ENCODE results near the gene FNDC8. TPM values are rescaled to one million over a fixed set of nuclear protein-coding genes. Genes with fewer than 3 reads are reported as not detected.
"Not testable (repeated sequence)": the region's sequence is repeated elsewhere in the genome, so short reads cannot be mapped to it uniquely, and the experiment has no call there.

FNDC8 gene
- total RNA-seq, 4 donors from 2014 or later = not detected

DNA sequence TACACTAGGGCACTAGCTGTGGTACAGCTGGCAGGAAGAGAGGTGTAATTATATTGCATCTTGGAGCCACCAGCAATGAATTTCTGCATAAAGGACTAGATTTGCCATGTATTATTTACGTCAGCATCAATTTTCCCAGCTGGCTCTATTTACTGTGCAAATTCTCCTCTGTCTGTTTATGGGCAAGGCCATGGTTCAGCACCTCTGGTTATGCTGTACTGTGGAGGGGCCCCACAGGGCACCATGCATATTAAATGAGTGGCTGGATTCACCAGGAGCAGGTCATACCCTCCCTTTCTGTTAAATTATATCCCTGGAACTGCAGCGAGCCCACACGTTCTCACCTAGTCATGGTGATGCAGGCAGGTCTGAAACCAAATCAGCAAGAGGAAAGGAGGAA is 21.5 kb upstream of the FNDC8 start:
- TF ChIP-seq, protein P1, sequence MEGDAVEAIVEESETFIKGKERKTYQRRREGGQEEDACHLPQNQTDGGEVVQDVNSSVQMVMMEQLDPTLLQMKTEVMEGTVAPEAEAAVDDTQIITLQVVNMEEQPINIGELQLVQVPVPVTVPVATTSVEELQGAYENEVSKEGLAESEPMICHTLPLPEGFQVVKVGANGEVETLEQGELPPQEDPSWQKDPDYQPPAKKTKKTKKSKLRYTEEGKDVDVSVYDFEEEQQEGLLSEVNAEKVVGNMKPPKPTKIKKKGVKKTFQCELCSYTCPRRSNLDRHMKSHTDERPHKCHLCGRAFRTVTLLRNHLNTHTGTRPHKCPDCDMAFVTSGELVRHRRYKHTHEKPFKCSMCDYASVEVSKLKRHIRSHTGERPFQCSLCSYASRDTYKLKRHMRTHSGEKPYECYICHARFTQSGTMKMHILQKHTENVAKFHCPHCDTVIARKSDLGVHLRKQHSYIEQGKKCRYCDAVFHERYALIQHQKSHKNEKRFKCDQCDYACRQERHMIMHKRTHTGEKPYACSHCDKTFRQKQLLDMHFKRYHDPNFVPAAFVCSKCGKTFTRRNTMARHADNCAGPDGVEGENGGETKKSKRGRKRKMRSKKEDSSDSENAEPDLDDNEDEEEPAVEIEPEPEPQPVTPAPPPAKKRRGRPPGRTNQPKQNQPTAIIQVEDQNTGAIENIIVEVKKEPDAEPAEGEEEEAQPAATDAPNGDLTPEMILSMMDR (IDR thresholded peaks at IDR 0.05) = no peak
- TF ChIP-seq POLR2A (IDR thresholded peaks at IDR 0.05) = no peak
- peaks cover 0 to 45% (median 0%) of the 10 kb centered on the region in 3 donors for H3K36me3 ChIP-seq
- H3K9me3 ChIP-seq = no peaks in the 10 kb centered on the region
- H3K27ac ChIP-seq = no peak overlapping the region
- no peak for DNase-seq
- no peaks in the 10 kb centered on the region for H3K27me3 ChIP-seq
- H3K4me3 ChIP-seq = no peak overlapping the region
- no peaks in the 10 kb centered on the region for H3K4me1 ChIP-seq

DNA sequence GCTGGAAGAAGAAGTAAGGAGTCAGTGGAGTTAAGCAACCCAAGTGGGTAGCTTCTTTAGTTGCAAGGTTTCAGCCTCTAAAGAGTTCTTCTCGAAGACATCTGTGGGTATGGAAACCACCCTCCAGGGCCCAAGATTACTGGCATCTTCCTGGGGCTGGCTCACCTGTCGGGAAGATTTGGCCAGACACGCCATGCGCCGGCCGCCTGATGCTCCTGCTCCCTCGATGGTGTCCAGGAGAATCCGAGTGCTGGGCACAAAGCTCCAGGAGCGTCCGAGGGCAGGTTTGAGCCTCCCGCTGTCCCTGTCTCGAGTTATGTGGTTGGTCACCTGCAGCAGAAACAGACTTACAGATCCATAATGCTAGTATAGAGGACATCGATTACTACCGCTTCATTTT is 20.4 kb upstream of the FNDC8 start:
- Histone ChIP-seq H3K4me3 (no peak overlapping the region), H3K9me3 (no peaks in the 10 kb centered on the region), H3K27me3 (no peaks in the 10 kb centered on the region), H3K4me1 (no peaks in the 10 kb centered on the region), H3K27ac (no peak overlapping the region), H3K36me3 (peaks cover 0 to 48% (median 0%) of the 10 kb centered on the region in 3 donors)
- no peak for TF ChIP-seq POLR2A (IDR thresholded peaks at IDR 0.05)
- TF ChIP-seq, protein P1 (IDR thresholded peaks at IDR 0.05) = no peak
- DNase-seq = no peak

DNA sequence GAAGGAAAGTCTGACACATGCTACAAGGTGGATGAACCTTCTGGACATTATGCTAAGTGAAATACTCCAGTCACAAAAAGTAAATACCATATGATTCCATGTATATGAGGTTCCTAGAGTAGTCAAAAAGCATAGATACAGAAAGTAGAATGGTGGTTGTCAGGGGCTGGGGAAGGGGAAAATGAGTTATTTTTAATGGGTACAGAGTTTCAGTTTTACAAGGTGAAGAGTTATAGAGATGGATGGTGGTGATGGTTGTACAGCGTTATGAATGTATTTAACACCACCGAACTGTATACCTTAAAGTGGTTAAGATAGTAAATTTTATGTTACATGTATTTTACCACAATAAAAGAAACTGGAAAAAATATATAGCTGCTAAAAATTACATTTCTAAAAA is 19.7 kb upstream of the FNDC8 start:
- no peak for TF ChIP-seq POLR2A (IDR thresholded peaks at IDR 0.05)
- TF ChIP-seq, protein P1 (IDR thresholded peaks at IDR 0.05) = no peak
- H3K4me1 ChIP-seq = no peaks in the 10 kb centered on the region
- no peaks in the 10 kb centered on the region for H3K27me3 ChIP-seq
- no peak overlapping the region for H3K27ac ChIP-seq
- DNase-seq = no peak
- H3K36me3 ChIP-seq = peaks cover 0 to 54% (median 0%) of the 10 kb centered on the region in 3 donors
- no peak overlapping the region for H3K4me3 ChIP-seq
- H3K9me3 ChIP-seq = no peaks in the 10 kb centered on the region

DNA sequence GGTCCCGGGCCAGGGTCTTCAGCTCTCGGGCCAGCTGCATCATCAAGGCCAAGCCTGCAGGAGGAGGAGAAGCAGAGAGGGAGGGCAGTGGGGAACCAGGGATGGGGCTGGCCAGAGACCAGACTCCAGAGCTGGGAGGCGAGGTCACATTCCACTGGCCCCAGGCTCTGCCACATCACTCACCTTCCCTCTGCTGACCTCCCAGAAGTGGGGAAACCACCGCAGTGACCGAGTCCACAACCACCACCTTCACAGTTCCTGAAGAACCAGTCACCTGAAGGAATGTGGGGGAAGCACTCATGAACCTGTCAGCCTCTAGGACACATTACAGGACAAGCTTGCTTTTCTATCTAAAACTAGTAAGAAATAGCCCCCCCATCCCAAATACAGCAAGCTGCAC is 18.1 kb upstream of the FNDC8 start:
- TF ChIP-seq, protein P1 (IDR thresholded peaks at IDR 0.05) = no peak
- TF ChIP-seq POLR2A (IDR thresholded peaks at IDR 0.05) = no peak
- Histone ChIP-seq H3K27me3 (no peaks in the 10 kb centered on the region), H3K9me3 (no peaks in the 10 kb centered on the region), H3K36me3 (peaks cover 0 to 58% (median 0%) of the 10 kb centered on the region in 3 donors), H3K4me3 (no peak overlapping the region), H3K4me1 (no peaks in the 10 kb centered on the region), H3K27ac (no peak overlapping the region)
- no peak for DNase-seq

DNA sequence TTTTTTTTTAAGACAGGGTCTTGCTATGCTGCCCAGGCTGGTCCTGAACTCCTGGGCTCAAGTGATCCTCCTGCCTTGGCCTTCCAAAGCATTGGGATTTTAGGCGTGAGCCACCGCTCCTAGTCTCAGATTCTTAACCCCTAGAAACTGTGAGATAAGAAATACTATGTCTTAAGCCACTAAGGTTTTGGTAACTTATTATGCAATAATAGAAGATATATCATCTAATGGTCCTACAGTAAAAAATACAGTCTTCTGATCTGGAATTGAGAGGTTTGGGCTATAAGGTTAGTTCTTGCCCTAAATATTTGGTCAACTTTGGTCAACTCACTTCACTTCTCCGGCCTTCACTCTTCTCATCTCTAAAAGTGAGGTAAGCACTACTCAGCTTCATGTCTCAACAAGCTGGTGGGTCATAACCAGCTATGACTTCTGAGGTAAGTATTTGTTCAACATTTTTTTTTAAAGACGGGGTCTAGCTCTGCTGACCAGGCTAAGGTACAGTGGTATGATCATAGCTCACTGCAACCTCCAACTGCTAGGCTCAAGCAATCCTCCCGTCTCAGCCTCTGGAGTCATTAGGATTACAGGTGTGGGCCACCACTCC is 16.5 kb upstream of the FNDC8 start:
- Histone ChIP-seq H3K27me3 (no peaks in the 10 kb centered on the region), H3K4me1 (no peaks in the 10 kb centered on the region), H3K4me3 (no peak overlapping the region), H3K9me3 (no peaks in the 10 kb centered on the region), H3K27ac (no peak overlapping the region), H3K36me3 (peaks cover 0 to 48% (median 0%) of the 10 kb centered on the region in 3 donors)
- DNase-seq = no peak
- TF ChIP-seq, protein P1 (IDR thresholded peaks at IDR 0.05) = no peak
- TF ChIP-seq POLR2A (IDR thresholded peaks at IDR 0.05) = no peak

DNA sequence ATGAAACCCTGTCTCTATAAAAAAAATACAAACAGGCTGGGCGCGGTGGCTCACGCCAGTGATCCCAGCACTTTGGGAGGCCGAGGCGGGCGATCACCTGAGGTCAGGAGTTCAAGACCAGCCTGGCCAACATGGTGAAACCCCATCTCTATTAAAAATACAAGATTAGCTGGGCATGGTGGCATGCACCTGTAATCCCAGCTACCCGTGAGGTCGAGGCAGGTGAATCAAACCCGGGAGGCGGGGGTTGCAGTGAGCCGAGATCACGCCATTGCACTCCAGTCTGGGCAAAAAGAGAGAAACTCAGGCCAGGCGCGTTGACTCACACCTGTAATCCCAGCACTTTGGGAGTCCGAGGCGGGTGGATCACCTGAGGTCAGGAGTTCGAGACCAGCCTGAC is 10.6 kb upstream of the FNDC8 start:
- DNase-seq, H3K4me3 ChIP-seq, H3K27me3 ChIP-seq, H3K27ac ChIP-seq, H3K4me1 ChIP-seq, H3K9me3 ChIP-seq: not testable (repeated sequence)
- peaks cover 0 to 12% (median 0%) of the 10 kb centered on the region in 3 donors for H3K36me3 ChIP-seq

Measured in Peyer's patch (tissue), 4 donors.